Stimulated activated CD4-positive, alpha-beta T cell treated with anti-CD3 and anti-CD28 coated beads, Interleukin-1b, Interleukin-23, amount 100 ng/mL, for 48 hours (primary cell): ENCODE results near the gene RUFY1.
"Not testable (repeated sequence)": the region's sequence is repeated elsewhere in the genome, so short reads cannot be mapped to it uniquely, and the experiment has no call there.

Experiments used
- DNase-seq: peaks from one replicate; pipeline ENCODE4 v3.0.0-alpha.2; 2020

Gene RUFY1, protein sequence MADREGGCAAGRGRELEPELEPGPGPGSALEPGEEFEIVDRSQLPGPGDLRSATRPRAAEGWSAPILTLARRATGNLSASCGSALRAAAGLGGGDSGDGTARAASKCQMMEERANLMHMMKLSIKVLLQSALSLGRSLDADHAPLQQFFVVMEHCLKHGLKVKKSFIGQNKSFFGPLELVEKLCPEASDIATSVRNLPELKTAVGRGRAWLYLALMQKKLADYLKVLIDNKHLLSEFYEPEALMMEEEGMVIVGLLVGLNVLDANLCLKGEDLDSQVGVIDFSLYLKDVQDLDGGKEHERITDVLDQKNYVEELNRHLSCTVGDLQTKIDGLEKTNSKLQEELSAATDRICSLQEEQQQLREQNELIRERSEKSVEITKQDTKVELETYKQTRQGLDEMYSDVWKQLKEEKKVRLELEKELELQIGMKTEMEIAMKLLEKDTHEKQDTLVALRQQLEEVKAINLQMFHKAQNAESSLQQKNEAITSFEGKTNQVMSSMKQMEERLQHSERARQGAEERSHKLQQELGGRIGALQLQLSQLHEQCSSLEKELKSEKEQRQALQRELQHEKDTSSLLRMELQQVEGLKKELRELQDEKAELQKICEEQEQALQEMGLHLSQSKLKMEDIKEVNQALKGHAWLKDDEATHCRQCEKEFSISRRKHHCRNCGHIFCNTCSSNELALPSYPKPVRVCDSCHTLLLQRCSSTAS

DNA sequence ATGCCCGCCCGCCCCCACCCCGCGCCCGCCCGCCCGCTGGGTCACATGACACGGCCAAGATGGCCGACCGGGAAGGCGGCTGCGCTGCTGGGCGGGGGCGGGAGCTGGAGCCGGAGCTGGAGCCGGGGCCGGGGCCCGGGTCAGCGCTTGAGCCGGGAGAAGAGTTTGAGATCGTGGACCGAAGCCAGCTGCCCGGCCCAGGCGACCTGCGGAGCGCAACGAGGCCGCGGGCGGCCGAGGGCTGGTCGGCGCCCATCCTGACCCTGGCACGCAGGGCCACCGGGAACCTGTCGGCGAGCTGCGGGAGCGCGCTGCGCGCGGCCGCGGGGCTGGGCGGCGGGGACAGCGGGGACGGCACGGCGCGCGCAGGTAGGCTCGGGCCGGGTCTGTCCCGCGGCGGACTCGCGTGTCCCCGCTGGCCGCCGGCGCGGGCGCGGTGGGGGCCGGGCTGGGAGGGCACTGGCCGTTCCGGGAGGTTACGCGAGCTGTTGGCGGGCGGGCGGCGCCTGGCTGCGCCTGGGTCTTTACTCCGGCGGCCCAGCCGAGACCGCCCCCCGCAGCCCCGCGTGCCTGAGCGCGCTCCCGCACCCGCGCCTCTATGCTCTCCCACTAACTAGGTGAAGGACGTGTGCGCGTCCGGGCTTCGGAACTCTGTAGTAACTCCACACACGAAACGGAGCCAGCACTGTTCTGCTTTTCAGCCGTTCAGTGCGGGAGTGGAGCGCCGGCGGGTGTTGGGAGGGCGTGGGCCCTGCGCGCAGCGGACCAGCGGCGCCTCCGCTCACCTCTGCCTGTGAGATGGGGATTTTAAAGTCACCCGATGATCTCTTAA lies at the start of gene RUFY1:
Gene RUFY1, plus strand, starts transcription at position 44 of the 832 bp plus-strand sequence. Its CDS starts 16 bp downstream, at position 60.
- DNase-seq: peak; percentile 75

DNA sequence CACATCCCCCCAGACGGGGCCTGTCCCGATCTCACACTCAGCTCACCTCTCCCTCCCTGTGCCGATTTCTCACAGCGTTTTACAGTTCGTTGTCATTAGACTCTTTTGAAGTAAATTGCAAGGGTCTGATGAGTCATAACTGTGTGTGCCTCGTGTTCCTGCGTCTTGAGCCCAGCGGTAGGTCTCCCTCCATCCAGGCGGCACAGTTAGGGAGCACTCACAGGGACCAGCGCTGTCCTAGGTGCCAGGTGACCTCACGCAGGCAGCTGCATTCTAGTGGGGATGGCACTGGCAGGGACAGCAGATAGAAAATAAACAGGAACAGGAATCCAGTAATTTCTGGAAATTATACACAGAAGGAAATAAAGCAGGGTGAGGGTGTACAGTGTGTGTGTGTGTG lies 48.4 kb upstream of the RUFY1 start:
- not testable (repeated sequence) for DNase-seq

DNA sequence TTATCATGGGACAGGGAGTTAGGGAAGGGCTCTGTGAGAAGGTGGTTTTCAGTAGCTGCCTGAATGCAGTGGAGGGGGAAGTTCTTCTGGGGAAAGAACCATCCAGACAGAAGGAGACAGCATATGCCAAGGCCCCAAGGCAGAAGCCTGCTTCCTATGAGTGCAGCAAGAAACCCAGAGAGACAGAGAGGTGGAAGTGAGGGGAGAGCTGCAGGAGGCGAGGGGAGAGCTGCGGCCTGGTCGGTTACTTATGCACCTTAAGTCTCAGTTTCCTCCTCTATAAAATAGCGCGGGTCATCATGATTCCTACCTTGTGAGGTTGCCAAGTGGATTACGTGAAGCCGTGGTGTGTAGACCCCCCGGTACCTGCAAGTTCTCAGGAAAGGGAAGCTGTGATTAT lies 47.9 kb upstream of the RUFY1 start:
- DNase-seq: not testable (repeated sequence)

DNA sequence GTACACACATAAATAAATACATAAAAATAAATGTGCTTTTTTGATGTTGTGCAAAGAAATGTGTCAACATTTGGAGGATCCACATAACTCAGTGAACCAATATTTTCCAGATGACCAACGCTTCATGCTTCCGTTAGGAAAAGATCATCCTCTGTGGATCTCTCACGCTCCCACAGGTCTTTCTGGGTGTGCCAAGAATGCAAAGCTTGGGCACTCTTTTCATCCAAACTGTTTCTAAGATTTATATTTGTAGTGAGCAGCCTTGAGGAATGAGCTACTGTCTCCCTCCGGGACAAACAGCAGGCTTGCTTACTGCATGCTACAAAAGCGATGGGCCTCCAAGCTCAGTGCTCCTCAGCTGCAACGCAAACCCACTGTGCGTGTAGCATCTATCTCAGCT lies 46.2 kb upstream of the RUFY1 start:
- DNase-seq: no peak

DNA sequence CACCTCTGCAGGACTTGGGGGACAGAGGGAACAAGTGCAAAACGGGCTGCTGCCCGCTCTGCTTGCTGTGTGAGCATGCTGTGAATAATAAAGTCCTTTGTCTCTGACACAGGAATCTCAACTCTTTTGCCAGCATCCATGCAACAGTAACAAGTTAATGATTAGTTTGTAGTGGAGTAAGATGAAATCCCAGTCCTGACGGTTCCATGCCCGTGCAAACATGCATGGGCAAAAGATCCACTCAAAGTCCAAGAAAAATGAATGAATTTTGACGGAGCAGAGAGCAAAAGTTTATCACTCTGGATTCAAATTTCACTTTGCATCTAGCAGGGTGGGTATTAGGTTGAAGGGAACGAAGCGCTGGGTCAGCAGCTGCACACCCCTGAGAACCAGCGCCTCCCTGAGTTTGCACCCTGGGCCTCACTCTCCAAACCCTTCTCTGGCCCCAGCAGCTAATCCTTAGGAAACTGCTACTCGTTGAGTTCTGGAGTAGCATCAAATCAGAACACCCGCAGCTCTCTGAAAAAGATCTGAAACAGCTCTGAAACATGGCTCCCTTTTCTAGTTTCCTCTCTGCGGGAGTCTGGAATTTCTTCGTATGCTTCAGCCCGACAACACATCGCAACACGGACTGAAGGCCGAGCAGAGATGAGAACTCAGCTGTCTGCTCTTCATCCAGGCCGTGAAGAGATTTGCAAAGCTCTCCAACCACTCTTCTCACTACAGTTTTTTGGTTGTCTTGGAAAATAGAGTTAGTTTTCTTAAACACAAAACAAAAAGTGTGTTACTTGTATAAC lies 45.6 kb upstream of the RUFY1 start:
- no peak for DNase-seq

DNA sequence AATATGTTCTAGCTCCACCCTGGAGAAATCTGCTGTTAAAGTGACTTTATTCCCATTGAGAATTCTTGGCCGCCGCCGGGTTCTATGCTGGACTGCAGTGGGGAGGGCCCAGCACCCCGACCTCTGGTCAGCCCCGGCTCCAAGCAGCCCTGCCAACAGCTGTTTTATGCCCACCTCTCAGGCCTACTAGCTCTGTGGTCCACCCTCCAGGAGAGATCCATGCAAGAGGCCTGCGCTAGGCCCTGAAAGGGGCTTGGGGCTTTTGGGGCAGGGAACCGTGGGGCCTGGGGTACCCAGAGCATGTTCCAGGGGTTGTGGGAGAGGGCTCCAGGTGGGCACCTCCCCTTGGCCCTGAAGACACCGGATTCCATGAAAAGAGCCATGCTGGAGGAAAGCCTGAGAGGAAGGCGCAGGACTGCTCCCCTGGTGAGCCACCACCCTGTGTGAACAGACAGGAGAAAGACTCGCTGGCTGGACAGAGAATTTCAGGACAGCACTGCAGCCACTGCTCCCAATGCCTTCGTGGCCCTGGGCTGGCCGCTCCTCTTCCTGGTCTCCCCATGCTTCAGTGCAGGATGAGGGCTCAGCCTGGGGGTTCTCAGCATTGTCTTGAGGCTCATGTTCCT lies 44.6 kb upstream of the RUFY1 start:
- DNase-seq: no peak

DNA sequence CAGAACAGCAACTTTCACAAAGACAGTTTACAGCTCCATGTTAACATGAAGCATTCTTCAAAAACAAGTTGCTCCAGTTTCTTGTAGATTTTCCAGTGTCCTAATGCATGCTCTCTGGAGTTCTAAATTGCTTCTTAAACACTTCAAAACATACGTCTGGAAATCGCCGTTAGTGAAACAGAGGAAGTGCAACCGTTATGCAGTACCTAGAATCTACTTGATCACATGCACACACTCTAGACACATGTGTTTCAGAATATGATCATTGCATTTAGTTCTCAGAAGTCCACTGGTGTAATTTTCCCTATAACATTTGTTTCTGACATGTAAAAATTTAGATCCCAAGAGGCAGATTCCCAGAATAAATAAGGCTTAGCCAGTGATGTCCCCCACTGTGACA lies 41.1 kb upstream of the RUFY1 start:
- no peak for DNase-seq

DNA sequence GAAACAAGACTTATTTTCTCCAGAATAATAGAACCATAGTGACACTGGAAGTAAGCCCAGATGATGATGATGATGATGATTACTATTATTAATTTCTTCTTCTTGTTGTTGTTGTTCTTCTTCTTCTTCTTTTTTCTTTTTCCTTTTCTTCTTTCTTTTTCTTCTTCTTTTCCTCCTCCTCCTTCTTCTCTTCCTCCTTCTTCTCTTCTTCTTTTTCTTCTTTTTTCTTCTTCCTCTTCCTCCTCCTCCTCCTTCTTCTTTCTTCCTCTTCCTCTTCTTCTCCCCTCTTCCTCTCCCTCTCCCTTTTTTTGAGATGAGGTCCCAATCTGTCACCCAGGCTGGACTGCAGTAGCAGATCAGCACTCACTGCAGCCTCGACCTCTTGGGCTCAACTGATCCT lies 40.5 kb upstream of the RUFY1 start:
- no peak for DNase-seq

DNA sequence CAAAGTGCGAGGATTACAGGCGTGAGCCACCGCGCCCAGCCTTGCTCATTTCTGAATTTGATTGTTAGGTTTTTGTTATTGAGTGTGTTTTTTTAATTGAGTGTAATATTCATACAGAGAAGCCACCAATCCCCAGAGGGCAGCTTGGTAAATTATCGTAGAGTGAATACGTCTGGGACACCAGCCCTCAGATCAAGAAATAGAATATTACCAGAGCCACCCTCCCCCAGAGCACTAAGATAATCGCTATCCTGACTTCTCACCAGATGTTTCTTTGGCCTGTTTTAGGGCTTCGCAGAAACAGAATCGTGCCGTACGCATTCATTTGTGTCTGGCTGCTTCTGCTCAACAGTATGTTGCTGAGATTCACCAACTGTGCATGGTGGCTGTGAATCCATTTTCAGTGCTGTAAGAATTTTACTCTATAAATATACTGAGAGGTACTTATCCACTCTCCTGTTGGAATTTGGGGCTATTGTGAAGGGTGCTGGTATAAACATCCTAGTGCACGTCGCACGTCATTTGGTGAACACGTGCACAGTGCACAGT lies 37.8 kb upstream of the RUFY1 start:
- DNase-seq: no peak

DNA sequence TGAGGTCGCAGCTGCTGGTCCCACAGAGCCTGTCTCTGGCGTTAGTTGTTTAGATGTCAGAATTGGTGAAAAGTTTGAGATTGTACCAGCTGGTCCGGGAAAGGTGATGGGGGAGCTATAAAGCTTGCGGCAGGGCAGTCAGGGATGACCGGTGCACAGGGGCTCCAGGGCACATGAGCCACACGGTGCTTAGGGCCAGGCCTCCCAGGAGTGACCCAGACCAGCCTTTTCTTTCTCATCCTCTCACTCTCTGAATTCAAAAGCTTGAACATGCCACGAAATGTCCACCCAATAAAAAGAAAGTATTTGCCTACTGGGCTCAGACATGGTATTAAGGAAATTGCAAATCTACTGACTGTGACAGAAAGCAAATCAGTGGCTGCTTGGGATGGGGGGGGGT lies 34.9 kb upstream of the RUFY1 start:
- DNase-seq: not testable (repeated sequence)

DNA sequence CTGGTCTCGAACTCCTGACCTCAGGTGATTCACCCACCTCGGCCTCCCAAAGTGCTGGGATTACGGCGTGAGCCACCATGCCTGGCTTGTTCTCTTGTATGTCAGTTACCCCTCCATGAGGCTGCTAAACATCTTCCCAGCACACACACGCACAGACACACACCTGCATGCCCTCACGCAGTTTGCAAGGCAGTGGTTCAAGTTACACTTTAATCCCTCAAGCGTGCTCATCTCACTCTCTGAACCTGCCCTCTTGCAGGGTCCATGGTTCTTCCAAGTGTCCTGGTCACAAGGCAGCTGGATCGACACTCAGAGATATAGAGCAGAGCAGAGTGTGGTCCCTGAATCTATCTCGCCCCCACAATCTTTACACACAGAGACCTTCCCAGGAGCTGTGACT lies 34.1 kb upstream of the RUFY1 start:
- no peak for DNase-seq

DNA sequence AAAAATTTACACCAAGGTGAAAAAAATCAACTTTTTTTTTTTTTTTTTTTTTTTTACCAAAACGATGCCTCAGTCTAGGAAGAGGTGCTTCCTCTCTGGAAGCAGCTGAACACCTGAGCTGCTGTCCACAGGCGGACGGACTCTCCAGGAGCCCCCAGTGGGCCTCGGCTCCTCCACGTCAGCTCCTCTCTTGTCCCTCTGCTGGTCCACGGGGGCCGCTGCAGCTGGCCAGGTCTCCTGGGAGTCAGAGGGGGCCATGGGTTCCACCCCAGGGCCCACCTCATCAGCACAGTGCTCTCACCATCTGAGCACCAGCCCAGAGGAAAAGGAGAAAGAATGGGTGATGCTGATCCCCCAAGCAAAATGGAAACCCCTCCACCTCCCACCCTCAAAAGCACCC lies 32.6 kb upstream of the RUFY1 start:
- DNase-seq: not testable (repeated sequence)

DNA sequence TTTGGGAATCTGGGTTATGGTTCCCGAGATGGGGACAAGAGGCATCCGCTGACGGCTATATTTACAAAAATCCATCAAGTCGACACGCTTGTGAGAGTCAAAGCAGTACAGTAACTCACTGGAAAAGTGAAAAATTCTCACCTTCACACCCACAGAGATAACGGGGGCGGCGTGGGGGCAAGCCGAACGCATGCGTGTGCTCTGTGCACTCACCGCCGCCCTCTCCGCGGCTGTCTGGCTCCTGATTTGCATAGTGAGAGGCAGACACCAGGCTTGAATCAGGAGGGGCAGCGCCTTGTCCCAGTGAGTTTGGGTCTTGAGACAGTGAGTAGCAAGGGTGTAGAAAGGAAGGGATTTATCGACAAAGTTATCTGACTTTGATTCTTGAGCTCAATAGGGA lies 32.0 kb upstream of the RUFY1 start:
- not testable (repeated sequence) for DNase-seq

DNA sequence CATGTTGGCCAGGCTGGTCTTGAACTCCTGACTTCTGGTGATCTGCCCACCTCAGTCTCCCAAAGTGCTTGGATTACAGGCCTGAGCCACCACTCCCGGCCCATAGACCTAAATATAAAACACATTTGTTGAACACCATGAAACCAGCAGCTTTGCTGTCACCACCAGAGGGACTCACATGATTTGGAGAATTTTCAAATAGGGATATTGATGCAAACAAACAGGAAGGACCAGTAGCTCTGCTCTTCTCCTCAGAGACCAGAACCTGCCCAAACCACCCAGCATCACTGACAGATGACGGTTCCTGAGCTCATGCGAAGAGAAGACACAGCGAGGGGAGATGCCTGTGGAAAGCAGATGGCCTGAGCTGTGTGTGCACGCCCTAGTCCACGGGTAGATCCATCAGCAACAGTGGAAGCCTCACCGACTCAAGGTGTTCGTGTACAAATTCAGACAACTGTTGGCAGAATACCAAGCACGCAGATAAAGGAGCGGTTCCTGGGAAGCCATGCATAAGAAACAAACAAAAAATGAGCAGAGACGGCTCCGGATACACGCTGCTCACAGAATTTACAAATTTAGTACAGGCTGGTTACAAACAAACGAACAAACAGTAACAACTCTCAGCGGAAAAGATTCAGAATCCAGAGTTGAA lies 30.8 kb upstream of the RUFY1 start:
- DNase-seq: not testable (repeated sequence)

DNA sequence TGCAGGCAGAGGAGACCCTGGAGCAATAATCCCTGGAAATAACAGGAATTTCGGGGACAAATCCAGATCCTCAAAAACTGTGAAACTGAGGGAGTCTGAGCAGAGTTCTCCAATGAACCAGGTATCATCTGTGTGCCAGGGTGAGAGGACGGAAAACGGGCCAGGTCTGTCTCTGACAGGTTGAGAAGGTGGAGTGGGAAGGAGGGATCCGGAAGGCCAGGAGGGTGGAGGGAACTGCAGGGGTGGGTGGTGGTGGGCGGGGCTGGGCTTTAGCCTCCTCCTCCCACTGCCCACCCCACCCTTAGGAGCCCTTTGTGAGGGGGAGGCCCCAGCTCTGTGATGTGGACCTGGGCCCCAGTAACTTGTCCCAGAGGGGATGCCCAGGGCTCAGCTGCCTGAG lies 28.2 kb upstream of the RUFY1 start:
- not testable (repeated sequence) for DNase-seq

DNA sequence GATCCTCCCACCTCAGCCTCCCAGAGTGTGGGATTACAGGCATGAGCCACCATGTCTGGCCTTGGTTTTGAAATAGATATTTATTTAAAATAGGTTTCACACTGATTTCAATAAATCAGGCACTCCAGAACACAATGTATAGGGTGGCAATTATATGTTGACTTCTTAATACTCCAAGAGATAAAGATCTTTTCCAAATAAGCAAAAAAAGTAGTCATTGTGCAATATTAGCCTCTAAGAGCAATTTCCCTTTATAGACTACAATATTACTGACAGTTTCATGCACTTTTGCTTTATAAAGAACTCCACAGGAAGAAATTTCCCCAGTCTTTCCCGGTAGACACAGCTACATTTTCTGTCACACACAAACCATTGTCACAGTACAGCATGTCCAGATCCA lies 23.4 kb upstream of the RUFY1 start:
- no peak for DNase-seq

DNA sequence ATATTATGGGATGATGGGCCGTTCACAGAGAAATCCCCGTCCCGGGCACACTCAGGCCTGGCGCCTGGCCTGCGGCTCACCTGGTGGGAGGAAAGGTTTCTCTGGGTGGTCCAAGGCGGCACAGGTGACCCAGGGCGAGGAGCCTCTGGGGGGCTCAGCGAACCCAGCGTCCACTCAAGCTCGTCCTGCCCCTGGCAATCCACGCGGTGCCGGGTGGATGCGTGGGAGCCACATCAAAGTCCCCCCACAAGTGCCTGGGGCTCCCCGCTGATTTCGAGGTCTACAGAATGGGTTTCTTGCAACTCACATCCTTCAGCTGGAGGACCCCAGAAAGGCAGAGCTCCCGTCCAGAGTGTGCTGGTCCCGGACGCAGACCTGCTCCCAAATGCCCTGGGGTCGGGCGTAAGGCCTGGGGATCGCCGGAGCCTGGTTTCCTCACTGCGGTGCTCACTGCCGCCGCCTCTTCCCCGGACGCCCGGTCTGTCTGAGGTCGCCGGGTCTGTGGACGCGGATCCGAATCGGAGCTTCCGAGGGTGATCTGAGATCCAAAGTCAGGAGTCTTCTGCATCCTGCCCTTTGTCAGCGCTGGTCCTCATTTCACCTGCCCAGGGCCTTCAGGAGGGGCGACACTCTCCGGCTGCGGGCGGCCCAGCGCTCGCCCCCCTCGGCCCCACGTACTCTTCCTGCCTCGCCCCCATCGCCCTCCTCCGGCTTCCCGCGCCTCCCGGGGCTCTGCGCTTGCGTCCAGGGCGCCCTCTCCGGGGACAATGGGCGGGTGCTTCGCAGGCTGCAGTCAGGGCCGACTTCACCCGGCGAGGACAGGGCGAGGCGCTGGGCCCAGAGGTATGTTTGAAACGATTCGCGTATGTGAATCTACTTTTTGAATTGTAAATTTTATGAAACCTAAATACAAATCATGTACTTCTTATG lies 20.0 kb upstream of the RUFY1 start:
- DNase-seq: peak; percentile 65

DNA sequence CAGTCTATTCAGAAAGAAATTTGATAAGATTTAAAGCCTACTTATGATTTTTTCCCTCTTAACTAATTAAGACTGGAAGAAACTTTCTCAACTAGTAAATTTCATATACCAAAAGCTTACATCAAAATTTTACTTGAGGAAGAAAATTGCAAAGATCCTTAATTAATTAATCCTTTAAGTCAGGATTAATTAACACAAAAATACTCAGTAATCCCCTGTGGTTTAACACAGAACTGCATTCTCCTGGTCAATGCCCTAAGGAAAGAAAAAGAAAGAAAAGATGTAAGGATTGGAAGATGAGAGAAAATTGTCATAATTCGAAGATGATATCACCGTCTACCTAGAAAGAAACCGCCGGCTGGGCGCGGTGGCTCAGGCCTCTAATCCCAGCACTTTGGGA lies 17.3 kb upstream of the RUFY1 start:
- no peak for DNase-seq

DNA sequence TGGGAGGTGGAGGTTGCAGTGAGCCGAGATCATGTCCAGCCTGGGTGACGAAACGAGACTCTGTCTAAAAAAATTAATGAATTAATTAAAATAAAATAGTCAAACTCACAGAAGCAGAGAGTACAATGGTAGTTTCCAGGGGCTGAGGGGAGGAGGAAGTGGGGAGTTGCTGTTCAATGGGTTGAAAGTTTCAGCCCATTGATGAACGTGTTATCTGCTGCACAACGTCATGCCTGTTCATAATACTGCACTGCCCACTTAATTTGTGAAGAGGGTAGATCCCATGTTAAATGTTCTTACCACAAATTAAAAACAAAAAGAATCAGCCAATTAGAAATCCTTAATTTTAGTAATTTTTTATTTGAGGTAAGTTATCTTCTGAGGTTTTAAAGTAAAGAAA lies 16.4 kb upstream of the RUFY1 start:
- DNase-seq: no peak

DNA sequence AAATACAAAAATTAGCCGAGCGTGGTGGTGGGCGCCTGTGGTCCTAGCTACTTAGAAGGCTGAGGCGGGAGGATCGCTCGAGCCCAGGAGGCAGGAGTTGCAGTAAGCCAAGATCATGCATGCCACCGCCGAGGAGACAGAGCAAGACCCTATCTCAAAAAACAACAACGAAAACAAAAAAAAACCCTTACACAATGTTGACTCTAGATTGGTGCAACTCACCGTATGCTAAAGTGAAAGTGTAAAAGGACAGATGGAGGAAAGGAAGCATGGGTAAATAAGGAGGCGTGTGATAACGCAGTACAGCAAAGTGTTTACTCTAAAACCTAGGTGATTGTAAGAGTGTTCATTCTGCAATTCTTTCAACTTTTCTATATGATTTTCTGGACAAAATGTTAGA lies 15.9 kb upstream of the RUFY1 start:
- no peak for DNase-seq
